ENCODE data around the gene ARHGEF9. TPM values are rescaled to one million over a fixed set of nuclear protein-coding genes. Genes with fewer than 3 reads are reported as not detected.
A peak's percentile ranks its signal among the peaks of the same experiment; 100 is the strongest.

Gene ARHGEF9
- total RNA-seq, 1 donor from 2014 or later, result 20.3 TPM

- no peaks in the 10 kb centered on the region for H3K36me3 ChIP-seq
- peak; percentile 57 for TF ChIP-seq CTCF (IDR thresholded peaks at IDR 0.05)
- ATAC-seq, result peak; percentile 75
Measured at GRCh38 chrX:63686878-63687714, 97.9 kb downstream of the ARHGEF9 start.

GRCh38 chrX:63680423-63680822 lies 104.6 kb downstream of the ARHGEF9 start:
- Histone ChIP-seq H3K9me3 (no peaks in the 10 kb centered on the region), H3K36me3 (peaks cover 8% of the 10 kb centered on the region), H3K27ac (no peak overlapping the region), H3K4me3 (no peak overlapping the region), H3K4me1 (no peaks in the 10 kb centered on the region), H3K27me3 (no peaks in the 10 kb centered on the region)
- intact Hi-C loops (cut with DNase I), result no loop called here
- no peak for TF ChIP-seq CTCF (IDR thresholded peaks at IDR 0.05)
- DNase-seq, result no peak
- no peak for ATAC-seq

More at GRCh38 chrX:63686878-63687714, 97.9 kb downstream of the ARHGEF9 start:
- Histone ChIP-seq H3K4me1 (no peaks in the 10 kb centered on the region), H3K27me3 (no peaks in the 10 kb centered on the region), H3K27ac (no peak overlapping the region), H3K4me3 (no peak overlapping the region), H3K9me3 (no peaks in the 10 kb centered on the region)
- intact Hi-C loops (cut with DNase I), result no loop called here
- no peak for DNase-seq

- DNase-seq (no peak), ATAC-seq (no peak)
- H3K9me3 ChIP-seq, result no peaks in the 10 kb centered on the region
- intact Hi-C loops (cut with DNase I), result no loop called here
- peaks cover 8% of the 10 kb centered on the region for H3K36me3 ChIP-seq
- H3K27me3 ChIP-seq, result no peaks in the 10 kb centered on the region
- H3K4me1 ChIP-seq, result no peaks in the 10 kb centered on the region
- no peak overlapping the region for H3K27ac ChIP-seq
- TF ChIP-seq CTCF (IDR thresholded peaks at IDR 0.05), result no peak
- H3K4me3 ChIP-seq, result no peak overlapping the region
Measured at GRCh38 chrX:63679432-63679831, 105.6 kb downstream of the ARHGEF9 start.

GRCh38 chrX:63675716-63676115 lies 109.3 kb downstream of the ARHGEF9 start:
- H3K36me3 ChIP-seq, result peaks cover 8% of the 10 kb centered on the region
- intact Hi-C loops (cut with DNase I), result no loop called here

GRCh38 chrX:63673896-63674295 lies 111.1 kb downstream of the ARHGEF9 start:
- H3K27me3 ChIP-seq, result no peaks in the 10 kb centered on the region
- intact Hi-C loops (cut with DNase I), result no loop called here
- no peak for ATAC-seq
- no peaks in the 10 kb centered on the region for H3K4me1 ChIP-seq
- no peak overlapping the region for H3K4me3 ChIP-seq
- no peak for DNase-seq
- no peak overlapping the region for H3K27ac ChIP-seq
- peaks cover 8% of the 10 kb centered on the region for H3K36me3 ChIP-seq
- no peak for TF ChIP-seq CTCF (IDR thresholded peaks at IDR 0.05)
- no peaks in the 10 kb centered on the region for H3K9me3 ChIP-seq

More at GRCh38 chrX:63675716-63676115, 109.3 kb downstream of the ARHGEF9 start:
- no peaks in the 10 kb centered on the region for H3K27me3 ChIP-seq
- no peak for ATAC-seq
- no peaks in the 10 kb centered on the region for H3K4me1 ChIP-seq
- no peak for TF ChIP-seq CTCF (IDR thresholded peaks at IDR 0.05)
- no peak for DNase-seq
- no peak overlapping the region for H3K4me3 ChIP-seq
- no peak overlapping the region for H3K27ac ChIP-seq
- no peaks in the 10 kb centered on the region for H3K9me3 ChIP-seq

All from upper lobe of right lung (tissue), 1 donor.